Muscle of leg (tissue), 11 donors: ENCODE data around the gene LRRC55. TPM values are rescaled to one million over a fixed set of nuclear protein-coding genes. Genes with fewer than 3 reads are reported as not detected.

ENCODE experiments used
- DNase-seq: peaks from one replicate; pipeline ENCODE4 v3.0.0; 2013
- H3K27ac ChIP-seq: one replicate; pipeline ENCODE4 v1.5.1; 2013; ENCODE audit warnings: mild to moderate bottlenecking, low read length, control low read depth
- H3K27me3 ChIP-seq: one replicate; pipeline ENCODE4 v1.6.1; 2013; ENCODE audit warnings: low read length; ENCODE audit not compliant: control insufficient read depth, insufficient read depth
- H3K36me3 ChIP-seq: one replicate; pipeline ENCODE4 v1.6.1; 2013; ENCODE audit warnings: low read length; ENCODE audit not compliant: control insufficient read depth, insufficient read depth
- H3K4me1 ChIP-seq: one replicate; pipeline ENCODE4 v1.6.1; 2013; ENCODE audit warnings: low read length; ENCODE audit not compliant: control insufficient read depth, insufficient read depth
- H3K4me3 ChIP-seq: one replicate; pipeline ENCODE4 v1.5.1; 2013; ENCODE audit warnings: low read length, control low read depth
- H3K9me3 ChIP-seq: replicated peaks from 2 replicates; pipeline ENCODE4 v1.6.1; 2013; ENCODE audit warnings: low read depth, low read length; ENCODE audit not compliant: control insufficient read depth
- WGBS: methylation state at CpG from one replicate; pipeline ENCODE4 v1.1.5; 2013; ENCODE audit warnings: missing lambda C conversion rate; ENCODE audit not compliant: insufficient coverage; 5-methylcytosine and 5-hydroxymethylcytosine counted together
- polyA plus RNA-seq, 8 donors: library from polyadenylated mRNA; unstranded; fragments of 120-200 nt; gene quantifications; one replicate each; pipeline versions ENCODE4 v1.2.1 to v1.2.3, GENCODE V29; 2013; ENCODE audit warnings: inconsistent platforms in 1 of 8, low replicate concordance in 1 of 8; ENCODE audit not compliant: insufficient read length in 8 of 8, insufficient read depth in 1 of 8
- total RNA-seq: library from RNA; stranded (reverse); fragments of 120-200 nt; gene quantifications from one replicate; pipeline ENCODE4 v1.2.4, GENCODE V29; 2013

LRRC55 gene
- total and polyA plus RNA-seq, 9 donors, result 0.31 to 1.7 (median 0.88) TPM

GRCh38 chr11:57148621-57149020, 33.1 kb upstream of the LRRC55 start:
- no peak overlapping the region for H3K4me3 ChIP-seq
- H3K27ac ChIP-seq, result no peak overlapping the region
- H3K9me3 ChIP-seq, result no peaks in the 10 kb centered on the region
- H3K4me1 ChIP-seq, result peaks cover 19% of the 10 kb centered on the region
- DNase-seq, result no peak
- no CpG with 5 or more reads among the region's 5 CpGs for WGBS
- no peaks in the 10 kb centered on the region for H3K27me3 ChIP-seq
- no peaks in the 10 kb centered on the region for H3K36me3 ChIP-seq

- Histone ChIP-seq H3K36me3 (no peaks in the 10 kb centered on the region), H3K9me3 (no peaks in the 10 kb centered on the region), H3K4me3 (no peak overlapping the region), H3K4me1 (peaks cover 13% of the 10 kb centered on the region), H3K27me3 (no peaks in the 10 kb centered on the region), H3K27ac (no peak overlapping the region)
- WGBS, result no CpG with 5 or more reads among the region's 4 CpGs
- peak; percentile 60 for DNase-seq
Measured at GRCh38 chr11:57150454-57150917, 31.3 kb upstream of the LRRC55 start.

GRCh38 chr11:57152134-57152533, 29.6 kb upstream of the LRRC55 start:
- no peak overlapping the region for H3K4me3 ChIP-seq
- WGBS, result 100% methylated on average over 1 of the region's 2 CpGs
- H3K27ac ChIP-seq, result no peak overlapping the region
- H3K9me3 ChIP-seq, result no peaks in the 10 kb centered on the region
- no peaks in the 10 kb centered on the region for H3K27me3 ChIP-seq
- DNase-seq, result no peak
- no peaks in the 10 kb centered on the region for H3K36me3 ChIP-seq
- H3K4me1 ChIP-seq, result peaks cover 7% of the 10 kb centered on the region

GRCh38 chr11:57153448-57153847, 28.3 kb upstream of the LRRC55 start:
- H3K4me1 ChIP-seq, result peaks cover 7% of the 10 kb centered on the region
- no peaks in the 10 kb centered on the region for H3K36me3 ChIP-seq

GRCh38 chr11:57154739-57155138, 27.0 kb upstream of the LRRC55 start:
- no CpG with 5 or more reads among the region's 2 CpGs for WGBS
- Histone ChIP-seq H3K27me3 (no peaks in the 10 kb centered on the region), H3K36me3 (no peaks in the 10 kb centered on the region), H3K27ac (no peak overlapping the region), H3K9me3 (no peaks in the 10 kb centered on the region), H3K4me1 (peaks cover 5% of the 10 kb centered on the region), H3K4me3 (no peak overlapping the region)
- no peak for DNase-seq

More at GRCh38 chr11:57153448-57153847, 28.3 kb upstream of the LRRC55 start:
- no peak overlapping the region for H3K4me3 ChIP-seq
- no peaks in the 10 kb centered on the region for H3K27me3 ChIP-seq
- no peak for DNase-seq
- no peaks in the 10 kb centered on the region for H3K9me3 ChIP-seq
- H3K27ac ChIP-seq, result no peak overlapping the region

- Histone ChIP-seq H3K4me3 (no peak overlapping the region), H3K27me3 (no peaks in the 10 kb centered on the region), H3K4me1 (peaks cover 4% of the 10 kb centered on the region), H3K27ac (no peak overlapping the region), H3K36me3 (no peaks in the 10 kb centered on the region), H3K9me3 (no peaks in the 10 kb centered on the region)
- DNase-seq, result no peak
- WGBS, result 71% methylated on average over 1 of the region's 1 CpG
Measured at GRCh38 chr11:57155400-57155799, 26.4 kb upstream of the LRRC55 start.

- no peak overlapping the region for H3K4me3 ChIP-seq
- WGBS, result 33% methylated on average over 4 of the region's 10 CpGs
- H3K27ac ChIP-seq, result no peak overlapping the region
Measured at GRCh38 chr11:57155838-57156607, 25.7 kb upstream of the LRRC55 start.

GRCh38 chr11:57156928-57157327, 24.8 kb upstream of the LRRC55 start:
- Histone ChIP-seq H3K9me3 (no peaks in the 10 kb centered on the region), H3K36me3 (no peaks in the 10 kb centered on the region), H3K27ac (no peak overlapping the region), H3K4me1 (peaks cover 3% of the 10 kb centered on the region), H3K4me3 (no peak overlapping the region), H3K27me3 (no peaks in the 10 kb centered on the region)
- no peak for DNase-seq
- WGBS, result 96% methylated on average over 2 of the region's 4 CpGs

More at GRCh38 chr11:57155838-57156607, 25.7 kb upstream of the LRRC55 start:
- peaks cover 3% of the 10 kb centered on the region for H3K4me1 ChIP-seq
- no peaks in the 10 kb centered on the region for H3K27me3 ChIP-seq
- no peak for DNase-seq
- H3K9me3 ChIP-seq, result no peaks in the 10 kb centered on the region
- no peaks in the 10 kb centered on the region for H3K36me3 ChIP-seq

GRCh38 chr11:57157624-57158023, 24.1 kb upstream of the LRRC55 start:
- WGBS, result 52% methylated on average over 3 of the region's 3 CpGs
- no peak overlapping the region for H3K4me3 ChIP-seq
- no peak for DNase-seq
- H3K9me3 ChIP-seq, result no peaks in the 10 kb centered on the region
- no peak overlapping the region for H3K27ac ChIP-seq
- H3K4me1 ChIP-seq, result peaks cover 3% of the 10 kb centered on the region
- H3K36me3 ChIP-seq, result no peaks in the 10 kb centered on the region
- no peaks in the 10 kb centered on the region for H3K27me3 ChIP-seq

GRCh38 chr11:57158180-57158579, 23.6 kb upstream of the LRRC55 start:
- peaks cover 3% of the 10 kb centered on the region for H3K4me1 ChIP-seq
- no peaks in the 10 kb centered on the region for H3K36me3 ChIP-seq
- no peak for DNase-seq
- no peaks in the 10 kb centered on the region for H3K27me3 ChIP-seq
- H3K9me3 ChIP-seq, result no peaks in the 10 kb centered on the region
- H3K27ac ChIP-seq, result no peak overlapping the region
- H3K4me3 ChIP-seq, result no peak overlapping the region
- no CpG with 5 or more reads among the region's 5 CpGs for WGBS
